GM21529 (cell line): ENCODE results near the gene STAT6.
A peak's percentile ranks its signal among the peaks of the same experiment; 100 is the strongest.

Experiments used
- ATAC-seq: cut with Tn5 transposase; IDR thresholded peaks from one replicate; pipeline ENCODE4 v1.9.1; 2021; ENCODE audit not compliant: unreplicated experiment

Gene STAT6

GRCh38 chr12:57105011-57105753 lies 6.0 kb downstream of the STAT6 start:
- ATAC-seq, result no peak

GRCh38 chr12:57104292-57104910 lies 6.8 kb downstream of the STAT6 start:
- ATAC-seq, result no peak

GRCh38 chr12:57103856-57104255 lies 7.3 kb downstream of the STAT6 start:
- no peak for ATAC-seq

GRCh38 chr12:57101892-57102695 lies 9.1 kb downstream of the STAT6 start:
- no peak for ATAC-seq

- no peak for ATAC-seq
Observed at GRCh38 chr12:57099766-57100165, 11.4 kb downstream of the STAT6 start.

- ATAC-seq, result no peak
Observed at GRCh38 chr12:57099047-57099714, 12.0 kb downstream of the STAT6 start.

GRCh38 chr12:57098546-57098945 lies 12.6 kb downstream of the STAT6 start:
- ATAC-seq, result no peak

GRCh38 chr12:57097554-57097835 lies 13.7 kb downstream of the STAT6 start:
- ATAC-seq, result no peak

GRCh38 chr12:57096748-57097553 lies 14.2 kb downstream of the STAT6 start:
- no peak for ATAC-seq

- no peak for ATAC-seq
Observed at GRCh38 chr12:57096099-57096572, 15.0 kb downstream of the STAT6 start.

GRCh38 chr12:57095440-57095839 lies 15.7 kb downstream of the STAT6 start:
- no peak for ATAC-seq

GRCh38 chr12:57094208-57095160 lies 16.7 kb downstream of the STAT6 start:
- ATAC-seq, result no peak

GRCh38 chr12:57093415-57094207 lies 17.6 kb downstream of the STAT6 start:
- peak; percentile 31 for ATAC-seq

GRCh38 chr12:57092876-57093414 lies 18.2 kb downstream of the STAT6 start:
- no peak for ATAC-seq

GRCh38 chr12:57092529-57092862 lies 18.7 kb downstream of the STAT6 start:
- no peak for ATAC-seq

GRCh38 chr12:57091638-57092528 lies 19.3 kb downstream of the STAT6 start:
- no peak for ATAC-seq

- no peak for ATAC-seq
Observed at GRCh38 chr12:57090924-57091637, 20.1 kb downstream of the STAT6 start.
